PFSK-1 (cell line): ENCODE data around the gene SLIT2.

ENCODE experiments used
- FOXP2 ChIP-seq: optimal IDR thresholded peaks from 2 replicates; pipeline ENCODE3; 2011; ENCODE audit warnings: borderline replicate concordance, control low read depth, inconsistent platforms; ENCODE audit not compliant: insufficient read depth; ENCODE audit errors: extremely low read length, extremely low read depth
- POLR2AphosphoS5 ChIP-seq: IDR thresholded peaks from 2 replicates; pipeline ENCODE4 v1.6.1; 2012; ENCODE audit warnings: low read depth, mild to moderate bottlenecking, control low read depth, low read length, moderate library complexity
- SIN3A ChIP-seq: IDR thresholded peaks from 2 replicates; pipeline ENCODE4 v1.6.1; 2012; ENCODE audit warnings: mild to moderate bottlenecking, low read length, moderate library complexity, borderline replicate concordance; ENCODE audit not compliant: insufficient read depth
- TAF1 ChIP-seq: IDR thresholded peaks from 2 replicates; pipeline ENCODE4 v1.6.1; 2012; ENCODE audit warnings: low read length, control low read depth, borderline replicate concordance; ENCODE audit not compliant: insufficient read depth
- TF ChIP-seq, protein P1 (sequence below), 2 experiments: IDR thresholded peaks; 2 replicates each; pipeline versions ENCODE4 v1.6.1 to v1.8.0; 2011 to 2012; ENCODE audit warnings: low read depth in 2 of 2, low read length in 2 of 2, control low read depth in 1 of 2, inconsistent platforms in 1 of 2, mild to moderate bottlenecking in 1 of 2, moderate library complexity in 1 of 2; ENCODE audit not compliant: insufficient read depth in 1 of 2

SLIT2 gene

DNA sequence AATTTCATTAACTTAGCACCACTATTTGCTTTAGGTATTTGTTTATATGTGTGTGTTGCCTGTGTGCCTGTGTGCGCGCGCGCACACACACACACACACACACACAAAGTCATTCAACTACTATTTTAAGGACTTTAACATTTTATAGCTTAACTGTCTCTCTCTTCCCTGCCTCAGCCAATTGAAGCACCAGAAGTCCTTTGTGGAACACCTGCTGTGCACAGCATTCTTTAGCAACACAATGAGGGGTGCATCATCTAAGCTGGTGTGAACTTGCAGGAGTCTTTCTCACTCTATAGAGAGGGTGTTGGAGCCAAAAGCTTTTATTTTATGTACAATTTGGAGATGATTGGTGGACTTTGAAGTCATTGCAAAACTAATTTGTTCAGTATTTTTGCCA lies 31.3 kb downstream of the SLIT2 start:
- TF ChIP-seq, protein P1, sequence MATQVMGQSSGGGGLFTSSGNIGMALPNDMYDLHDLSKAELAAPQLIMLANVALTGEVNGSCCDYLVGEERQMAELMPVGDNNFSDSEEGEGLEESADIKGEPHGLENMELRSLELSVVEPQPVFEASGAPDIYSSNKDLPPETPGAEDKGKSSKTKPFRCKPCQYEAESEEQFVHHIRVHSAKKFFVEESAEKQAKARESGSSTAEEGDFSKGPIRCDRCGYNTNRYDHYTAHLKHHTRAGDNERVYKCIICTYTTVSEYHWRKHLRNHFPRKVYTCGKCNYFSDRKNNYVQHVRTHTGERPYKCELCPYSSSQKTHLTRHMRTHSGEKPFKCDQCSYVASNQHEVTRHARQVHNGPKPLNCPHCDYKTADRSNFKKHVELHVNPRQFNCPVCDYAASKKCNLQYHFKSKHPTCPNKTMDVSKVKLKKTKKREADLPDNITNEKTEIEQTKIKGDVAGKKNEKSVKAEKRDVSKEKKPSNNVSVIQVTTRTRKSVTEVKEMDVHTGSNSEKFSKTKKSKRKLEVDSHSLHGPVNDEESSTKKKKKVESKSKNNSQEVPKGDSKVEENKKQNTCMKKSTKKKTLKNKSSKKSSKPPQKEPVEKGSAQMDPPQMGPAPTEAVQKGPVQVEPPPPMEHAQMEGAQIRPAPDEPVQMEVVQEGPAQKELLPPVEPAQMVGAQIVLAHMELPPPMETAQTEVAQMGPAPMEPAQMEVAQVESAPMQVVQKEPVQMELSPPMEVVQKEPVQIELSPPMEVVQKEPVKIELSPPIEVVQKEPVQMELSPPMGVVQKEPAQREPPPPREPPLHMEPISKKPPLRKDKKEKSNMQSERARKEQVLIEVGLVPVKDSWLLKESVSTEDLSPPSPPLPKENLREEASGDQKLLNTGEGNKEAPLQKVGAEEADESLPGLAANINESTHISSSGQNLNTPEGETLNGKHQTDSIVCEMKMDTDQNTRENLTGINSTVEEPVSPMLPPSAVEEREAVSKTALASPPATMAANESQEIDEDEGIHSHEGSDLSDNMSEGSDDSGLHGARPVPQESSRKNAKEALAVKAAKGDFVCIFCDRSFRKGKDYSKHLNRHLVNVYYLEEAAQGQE (IDR thresholded peaks at IDR 0.05; ENCODE audit: insufficient read depth in 1 of 2, low read depth in 2 of 2, low read length in 2 of 2): no peak
- TF ChIP-seq POLR2AphosphoS5 (no peak), SIN3A (no peak), FOXP2 (no peak), TAF1 (no peak)

DNA sequence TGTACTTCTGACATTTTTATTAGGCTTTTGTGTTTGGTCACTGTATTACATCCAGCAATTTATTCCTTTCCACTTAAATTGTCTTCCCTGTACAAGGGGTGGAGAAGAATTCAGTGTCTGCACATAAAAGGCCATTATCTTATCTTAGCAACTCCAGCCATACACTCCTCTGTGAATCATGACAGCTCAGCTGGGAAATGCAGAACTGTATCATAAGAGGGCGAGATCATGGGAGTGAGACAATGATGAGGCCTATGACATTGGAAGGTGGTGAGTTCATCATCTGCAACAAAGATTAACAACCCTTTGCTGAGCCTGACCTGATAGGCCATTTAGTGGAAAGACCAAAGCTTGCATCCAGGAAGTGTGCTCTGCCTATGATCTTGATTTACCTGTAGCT lies 33.3 kb downstream of the SLIT2 start:
- TF ChIP-seq FOXP2: no peak
- no peak for TF ChIP-seq TAF1

DNA sequence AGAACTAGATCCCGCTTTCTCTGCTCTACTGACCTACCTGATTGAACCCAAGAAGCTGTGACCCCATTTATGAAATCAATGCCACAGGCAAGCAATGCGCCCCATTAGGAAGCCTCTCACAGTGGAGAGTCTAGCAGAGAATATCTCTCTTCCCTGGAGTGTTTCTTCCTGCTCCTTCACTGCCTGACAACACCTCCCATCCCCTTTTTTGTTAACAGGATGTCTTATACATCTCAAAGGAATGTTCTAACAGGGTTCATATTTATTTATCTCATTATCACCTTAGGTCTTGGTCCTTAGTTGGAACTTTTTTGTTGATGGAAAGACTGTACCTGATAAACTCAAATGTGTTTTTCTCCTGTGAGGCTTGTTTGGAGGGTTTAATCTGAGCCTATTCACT lies 35.5 kb downstream of the SLIT2 start:
- no peak for TF ChIP-seq SIN3A
- no peak for TF ChIP-seq POLR2AphosphoS5
- TF ChIP-seq, protein P1 (IDR thresholded peaks at IDR 0.05; ENCODE audit: insufficient read depth in 1 of 2, low read depth in 2 of 2, low read length in 2 of 2): no peak
- no peak for TF ChIP-seq FOXP2
- TF ChIP-seq TAF1: no peak

DNA sequence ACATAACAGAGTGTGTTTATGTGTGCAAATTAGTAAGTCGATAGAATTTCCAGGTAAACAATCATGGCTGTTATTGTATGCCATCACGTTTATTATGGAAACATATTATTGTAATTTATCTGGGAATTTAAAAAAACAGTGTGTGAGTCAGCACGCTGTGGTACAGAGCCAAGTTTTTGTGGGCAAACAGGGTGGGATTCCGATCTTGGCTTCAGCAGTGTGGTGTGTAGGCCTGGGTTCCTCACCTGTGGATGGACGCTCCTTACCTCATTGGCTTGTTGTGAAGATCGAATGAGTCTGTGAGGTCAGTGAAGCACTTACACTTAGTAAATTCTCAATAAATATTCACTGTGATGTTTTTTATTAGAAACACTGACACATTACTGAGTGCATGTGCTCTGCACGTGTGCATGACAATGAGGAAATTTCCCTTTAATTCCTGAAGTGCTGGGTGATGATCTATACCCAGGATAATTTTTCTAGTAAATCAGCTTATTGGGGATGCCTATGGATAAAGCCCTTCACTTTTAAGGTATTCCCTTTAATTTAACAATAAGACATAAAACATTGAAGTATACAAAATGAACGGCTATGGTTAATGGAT lies 36.4 kb downstream of the SLIT2 start:
- TF ChIP-seq TAF1 (no peak), SIN3A (no peak), POLR2AphosphoS5 (no peak)

DNA sequence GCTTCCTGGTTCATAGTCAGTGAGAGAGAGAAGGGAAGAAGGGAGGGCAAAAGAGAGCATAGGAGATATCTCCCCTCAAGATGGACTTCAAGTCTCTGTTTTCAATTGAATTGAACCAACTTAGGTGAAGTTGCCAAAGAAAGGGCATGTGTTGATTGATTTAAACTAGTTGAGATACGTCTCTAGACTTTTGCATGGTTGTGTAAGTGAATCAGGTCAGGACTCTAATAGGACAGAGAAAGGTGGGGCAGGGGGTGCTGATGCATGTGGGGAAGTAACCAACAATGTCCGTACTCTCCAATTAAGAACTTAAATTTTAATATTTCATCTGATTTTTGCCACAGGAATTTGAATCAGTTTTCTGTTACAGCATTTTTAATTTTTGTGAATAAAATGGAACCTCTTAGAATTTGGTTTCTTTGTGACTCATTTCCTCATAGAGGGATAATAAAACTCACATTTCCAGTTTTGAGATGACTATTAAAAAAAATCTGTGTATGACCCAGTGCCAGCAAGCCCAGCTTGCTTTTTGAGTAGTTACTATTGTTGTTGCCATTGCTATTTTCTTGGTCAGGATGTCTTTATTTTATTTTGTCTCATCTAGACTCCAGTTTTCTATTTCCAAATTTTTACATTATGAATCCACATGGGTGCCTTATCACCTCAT lies 37.3 kb downstream of the SLIT2 start:
- TF ChIP-seq TAF1 (no peak), FOXP2 (no peak)
- TF ChIP-seq, protein P1 (IDR thresholded peaks at IDR 0.05; ENCODE audit: insufficient read depth in 1 of 2, low read depth in 2 of 2, low read length in 2 of 2): no peak

DNA sequence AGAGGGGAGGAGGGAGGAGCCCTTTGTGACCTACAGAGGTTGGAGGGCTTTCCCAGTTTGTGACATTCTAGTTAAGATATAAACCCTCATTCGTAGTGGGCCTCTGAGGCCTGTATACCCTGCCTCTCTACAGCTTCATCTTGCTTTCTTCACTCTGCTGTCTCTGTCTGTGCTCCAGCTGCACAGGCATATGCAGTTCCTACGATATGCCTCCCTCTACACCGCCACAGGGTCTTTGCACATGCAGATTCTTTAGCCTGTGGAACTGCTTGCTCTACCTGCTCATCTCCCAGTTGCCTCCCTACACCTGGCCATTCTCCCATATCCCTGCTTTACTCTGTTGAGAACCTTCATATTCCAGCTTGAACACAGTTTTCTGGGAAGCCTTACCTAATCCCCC lies 38.1 kb downstream of the SLIT2 start:
- TF ChIP-seq TAF1 (no peak), POLR2AphosphoS5 (no peak), FOXP2 (no peak), SIN3A (no peak)
- TF ChIP-seq, protein P1 (IDR thresholded peaks at IDR 0.05; ENCODE audit: insufficient read depth in 1 of 2, low read depth in 2 of 2, low read length in 2 of 2): no peak
